Putamen (tissue), 1 donor: Measurements from ENCODE around the gene FZD2.
"Not testable (repeated sequence)": the region's sequence is repeated elsewhere in the genome, so short reads cannot be mapped to it uniquely, and the experiment has no call there.

Experiments
- DNase-seq: peaks from one replicate; pipeline ENCODE4 v3.0.0-alpha.2; 2016; ENCODE audit warnings: low spot score

Gene FZD2

DNA sequence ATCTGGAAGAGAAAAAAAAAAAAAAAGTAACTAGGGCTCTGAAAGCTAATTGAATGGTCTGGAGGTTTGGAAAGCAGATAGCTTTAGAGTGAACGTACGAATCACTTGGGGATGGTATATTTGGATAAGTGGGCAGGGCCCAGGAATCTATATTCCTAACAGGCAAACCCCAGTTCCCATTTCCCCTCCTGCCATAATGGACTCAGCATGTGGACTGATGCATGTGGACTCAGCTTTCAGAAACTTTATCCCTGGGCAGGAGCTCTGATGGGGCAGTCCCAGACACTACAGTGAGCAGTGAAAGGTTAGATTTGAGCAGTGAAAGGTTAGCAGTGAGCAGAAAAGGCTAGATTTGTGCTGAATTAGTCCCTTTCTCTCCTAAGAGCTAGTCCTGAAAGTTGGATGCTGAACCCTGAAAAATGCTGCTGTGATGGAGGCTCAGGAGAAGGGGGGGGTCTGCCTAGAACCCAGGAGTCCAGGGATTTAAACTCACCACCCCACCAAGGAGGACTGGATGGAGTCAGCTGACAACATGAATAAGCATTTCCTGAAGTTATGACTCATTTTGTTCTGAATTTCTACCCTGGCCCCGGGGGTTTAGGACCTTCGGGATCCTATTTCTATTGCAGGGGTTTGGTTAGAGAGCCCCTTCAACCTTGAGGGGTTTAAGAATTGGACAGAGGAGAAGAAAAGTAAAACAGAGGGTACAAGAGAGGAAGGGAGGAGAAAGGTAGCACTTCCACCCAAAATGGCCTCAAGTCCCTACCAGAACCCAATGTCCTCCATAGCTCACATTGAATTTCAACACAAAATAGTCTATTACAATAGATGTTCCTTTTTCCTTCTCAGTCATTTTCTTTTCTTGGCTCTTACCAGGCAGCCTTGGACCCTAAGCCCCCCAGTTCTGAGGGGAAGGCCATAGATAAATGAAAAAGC lies 10.3 kb upstream of the FZD2 start:
- DNase-seq = no peak

DNA sequence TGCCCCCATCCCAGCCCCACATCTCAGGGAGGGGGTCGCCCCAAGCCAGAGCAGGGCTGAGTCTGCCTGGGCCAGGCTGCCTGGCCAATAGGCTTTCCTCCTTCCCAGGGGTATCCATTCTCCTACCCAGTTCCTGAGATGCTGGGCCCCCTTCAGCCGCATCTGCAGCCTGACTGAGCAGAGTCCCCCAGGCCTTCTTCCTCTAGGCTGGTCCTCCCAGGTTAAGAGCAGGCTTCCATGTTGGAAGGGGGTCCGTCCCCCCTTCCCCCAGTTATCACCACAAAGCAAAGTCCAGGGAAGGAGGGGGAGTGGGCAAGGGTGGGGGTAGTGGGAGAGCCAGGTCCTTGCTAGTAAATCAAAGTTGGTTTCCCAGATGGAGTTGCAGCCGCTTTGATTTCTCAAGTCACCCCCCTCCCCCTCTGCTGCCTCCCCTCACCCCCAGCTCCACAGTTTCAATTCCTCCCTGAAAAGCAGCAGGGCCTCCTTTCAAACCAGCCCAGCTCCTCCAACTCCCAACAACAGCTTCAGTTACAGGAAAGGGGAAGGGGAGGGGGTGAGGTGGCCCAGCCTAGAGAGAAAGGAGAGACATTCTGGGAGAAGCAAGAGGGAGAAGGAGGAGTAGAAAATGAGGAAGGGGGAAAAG lies 9.5 kb upstream of the FZD2 start:
- peak; percentile 18 for DNase-seq

DNA sequence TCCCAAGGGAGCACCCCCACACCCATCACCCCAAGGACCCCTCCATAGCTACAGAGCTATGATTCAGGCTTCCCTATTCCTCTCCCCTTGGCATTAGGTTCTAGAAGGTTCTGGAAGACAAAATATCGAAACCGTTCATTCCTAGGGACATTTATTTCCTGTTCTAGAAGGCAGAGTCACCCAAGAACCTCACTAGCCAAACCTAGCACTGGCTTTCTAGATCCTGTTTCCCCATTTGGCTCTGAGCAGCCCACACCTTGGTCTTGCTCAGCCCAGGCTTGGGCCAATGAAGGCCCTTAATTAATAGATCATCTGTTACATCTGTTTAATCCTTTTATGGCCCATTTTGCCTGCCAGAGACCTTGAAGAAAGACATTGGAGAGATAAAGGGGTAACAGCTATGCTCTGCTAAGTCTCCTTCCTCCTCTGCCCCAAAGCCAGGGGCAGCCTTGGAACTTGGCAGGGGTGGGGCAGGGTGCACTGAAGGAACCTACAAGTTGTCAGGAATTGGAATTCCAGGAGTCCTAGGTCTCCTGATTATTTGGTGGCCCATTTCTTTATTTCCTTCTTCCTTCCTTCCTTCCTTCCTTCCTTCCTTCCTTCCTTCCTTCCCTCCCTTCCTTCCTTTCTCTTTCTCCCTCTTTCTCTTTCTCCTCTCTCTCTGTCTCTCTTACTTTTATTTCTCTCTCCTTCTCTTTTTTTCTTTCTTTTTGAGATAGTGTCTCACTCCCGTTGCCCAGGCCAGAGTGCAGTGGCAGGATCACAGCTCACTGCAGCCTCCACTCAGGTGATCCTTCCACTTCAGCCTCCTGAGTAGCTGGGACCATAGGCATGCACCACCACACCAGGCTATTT lies 8.7 kb upstream of the FZD2 start:
- DNase-seq = no peak

DNA sequence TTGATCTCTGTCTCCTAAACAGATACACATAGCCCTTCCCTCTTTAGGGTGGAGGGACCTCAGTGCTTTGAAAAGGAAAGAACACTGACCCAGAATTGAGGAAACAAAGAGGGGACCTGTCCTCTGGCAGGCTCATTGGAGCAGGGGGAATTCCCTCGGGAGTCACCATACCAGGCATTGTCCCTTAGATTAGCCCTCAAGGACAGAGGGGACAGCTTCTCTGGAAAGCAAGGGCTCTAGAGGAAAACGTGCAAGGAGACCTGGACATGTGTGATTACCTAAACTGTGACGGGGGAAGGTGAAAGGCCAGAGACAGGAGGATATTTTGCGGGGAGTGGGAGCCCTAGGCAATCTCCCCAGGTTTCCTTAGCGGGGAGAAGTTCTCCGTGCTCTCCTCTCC lies 7.6 kb upstream of the FZD2 start:
- no peak for DNase-seq

DNA sequence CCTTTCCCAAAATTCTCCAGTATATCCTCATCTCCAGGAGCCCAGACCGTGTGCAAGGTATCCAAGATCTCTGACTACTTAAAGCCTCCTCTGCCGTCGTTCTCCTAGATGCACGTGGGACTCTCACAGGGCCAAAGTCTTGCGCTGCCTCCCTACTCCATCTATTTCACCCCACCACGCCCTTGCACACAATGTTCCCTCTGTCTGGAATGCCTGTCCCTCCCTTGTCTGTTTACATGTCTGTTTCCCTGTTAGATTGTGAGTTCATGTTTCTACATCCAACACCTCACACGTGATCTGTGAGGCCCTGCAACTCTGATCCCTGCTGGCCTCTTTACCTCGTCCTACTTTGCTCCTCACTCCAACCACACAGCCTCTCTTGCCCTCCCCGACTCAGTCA lies 4.9 kb upstream of the FZD2 start:
- no peak for DNase-seq

DNA sequence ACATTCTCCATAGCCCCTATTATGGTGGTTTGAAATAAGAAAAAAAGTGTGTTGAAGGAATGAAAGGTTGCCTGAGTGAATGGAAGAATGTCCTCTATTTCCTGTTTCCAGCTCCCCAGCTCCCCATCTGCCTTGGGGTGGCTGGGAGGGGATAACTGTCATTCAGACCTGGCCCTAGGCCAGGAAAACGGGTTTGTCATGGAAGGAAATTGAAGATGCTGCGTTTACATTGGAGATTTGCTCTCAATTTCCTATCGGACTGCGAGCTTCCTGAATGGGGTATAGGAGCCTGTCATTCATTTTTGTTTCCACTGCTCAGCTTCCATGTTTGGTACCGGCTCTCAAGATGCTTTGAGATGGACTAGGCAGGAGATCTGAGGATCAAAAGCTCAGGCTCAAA lies 2.2 kb upstream of the FZD2 start:
- no peak for DNase-seq

DNA sequence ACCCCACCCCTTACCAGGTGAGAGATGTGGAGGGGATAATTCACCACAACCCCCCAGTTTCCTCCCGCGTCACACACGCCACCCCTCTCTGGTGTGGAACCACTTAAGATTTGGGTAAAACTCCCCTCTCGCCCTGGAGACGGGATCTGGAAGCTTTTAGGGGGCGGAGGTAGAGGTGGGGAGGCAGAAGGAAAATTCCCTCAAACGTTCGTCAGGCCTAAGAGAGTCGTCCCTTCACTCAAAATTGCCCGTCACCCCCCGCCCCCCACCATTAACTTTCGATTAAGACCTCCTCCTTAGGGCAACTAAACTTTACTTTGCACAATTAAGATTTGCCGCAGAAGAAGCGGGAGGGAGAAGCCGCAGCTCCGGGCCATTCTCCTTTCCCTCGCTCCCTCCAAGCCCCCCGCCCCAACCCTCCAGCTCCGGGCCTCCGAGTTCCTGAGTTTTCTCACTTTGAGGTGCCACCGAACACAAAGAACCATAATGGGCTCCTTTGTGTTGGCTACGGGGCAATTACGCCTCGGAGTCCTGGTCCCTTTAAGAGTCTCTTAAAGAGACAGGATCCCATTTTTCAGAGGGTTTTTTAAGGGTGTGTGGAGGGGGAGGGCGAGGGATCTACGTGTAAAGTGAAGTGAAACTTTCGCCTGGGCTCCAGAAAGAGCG lies 985 bp upstream of the FZD2 start:
- no peak for DNase-seq

DNA sequence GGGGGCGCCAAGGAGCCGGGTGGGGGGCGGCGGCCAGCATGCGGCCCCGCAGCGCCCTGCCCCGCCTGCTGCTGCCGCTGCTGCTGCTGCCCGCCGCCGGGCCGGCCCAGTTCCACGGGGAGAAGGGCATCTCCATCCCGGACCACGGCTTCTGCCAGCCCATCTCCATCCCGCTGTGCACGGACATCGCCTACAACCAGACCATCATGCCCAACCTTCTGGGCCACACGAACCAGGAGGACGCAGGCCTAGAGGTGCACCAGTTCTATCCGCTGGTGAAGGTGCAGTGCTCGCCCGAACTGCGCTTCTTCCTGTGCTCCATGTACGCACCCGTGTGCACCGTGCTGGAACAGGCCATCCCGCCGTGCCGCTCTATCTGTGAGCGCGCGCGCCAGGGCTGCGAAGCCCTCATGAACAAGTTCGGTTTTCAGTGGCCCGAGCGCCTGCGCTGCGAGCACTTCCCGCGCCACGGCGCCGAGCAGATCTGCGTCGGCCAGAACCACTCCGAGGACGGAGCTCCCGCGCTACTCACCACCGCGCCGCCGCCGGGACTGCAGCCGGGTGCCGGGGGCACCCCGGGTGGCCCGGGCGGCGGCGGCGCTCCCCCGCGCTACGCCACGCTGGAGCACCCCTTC lies 484 bp downstream of the FZD2 start:
- no peak for DNase-seq

DNA sequence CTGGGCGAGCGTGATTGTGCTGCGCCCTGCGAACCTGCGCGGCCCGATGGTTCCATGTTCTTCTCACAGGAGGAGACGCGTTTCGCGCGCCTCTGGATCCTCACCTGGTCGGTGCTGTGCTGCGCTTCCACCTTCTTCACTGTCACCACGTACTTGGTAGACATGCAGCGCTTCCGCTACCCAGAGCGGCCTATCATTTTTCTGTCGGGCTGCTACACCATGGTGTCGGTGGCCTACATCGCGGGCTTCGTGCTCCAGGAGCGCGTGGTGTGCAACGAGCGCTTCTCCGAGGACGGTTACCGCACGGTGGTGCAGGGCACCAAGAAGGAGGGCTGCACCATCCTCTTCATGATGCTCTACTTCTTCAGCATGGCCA lies 1.0 kb downstream of the FZD2 start:
- no peak for DNase-seq

DNA sequence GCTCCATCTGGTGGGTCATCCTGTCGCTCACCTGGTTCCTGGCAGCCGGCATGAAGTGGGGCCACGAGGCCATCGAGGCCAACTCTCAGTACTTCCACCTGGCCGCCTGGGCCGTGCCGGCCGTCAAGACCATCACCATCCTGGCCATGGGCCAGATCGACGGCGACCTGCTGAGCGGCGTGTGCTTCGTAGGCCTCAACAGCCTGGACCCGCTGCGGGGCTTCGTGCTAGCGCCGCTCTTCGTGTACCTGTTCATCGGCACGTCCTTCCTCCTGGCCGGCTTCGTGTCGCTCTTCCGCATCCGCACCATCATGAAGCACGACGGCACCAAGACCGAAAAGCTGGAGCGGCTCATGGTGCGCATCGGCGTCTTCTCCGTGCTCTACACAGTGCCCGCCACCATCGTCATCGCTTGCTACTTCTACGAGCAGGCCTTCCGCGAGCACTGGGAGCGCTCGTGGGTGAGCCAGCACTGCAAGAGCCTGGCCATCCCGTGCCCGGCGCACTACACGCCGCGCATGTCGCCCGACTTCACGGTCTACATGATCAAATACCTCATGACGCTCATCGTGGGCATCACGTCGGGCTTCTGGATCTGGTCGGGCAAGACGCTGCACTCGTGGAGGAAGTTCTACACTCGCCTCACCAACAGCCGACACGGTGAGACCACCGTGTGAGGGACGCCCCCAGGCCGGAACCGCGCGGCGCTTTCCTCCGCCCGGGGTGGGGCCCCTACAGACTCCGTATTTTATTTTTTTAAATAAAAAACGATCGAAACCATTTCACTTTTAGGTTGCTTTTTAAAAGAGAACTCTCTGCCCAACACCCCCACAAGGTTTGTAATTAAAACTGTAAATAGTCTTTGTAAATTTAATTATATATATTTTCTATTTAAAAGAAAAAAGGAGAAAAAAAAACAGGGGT lies 1.7 kb downstream of the FZD2 start:
- DNase-seq = no peak

DNA sequence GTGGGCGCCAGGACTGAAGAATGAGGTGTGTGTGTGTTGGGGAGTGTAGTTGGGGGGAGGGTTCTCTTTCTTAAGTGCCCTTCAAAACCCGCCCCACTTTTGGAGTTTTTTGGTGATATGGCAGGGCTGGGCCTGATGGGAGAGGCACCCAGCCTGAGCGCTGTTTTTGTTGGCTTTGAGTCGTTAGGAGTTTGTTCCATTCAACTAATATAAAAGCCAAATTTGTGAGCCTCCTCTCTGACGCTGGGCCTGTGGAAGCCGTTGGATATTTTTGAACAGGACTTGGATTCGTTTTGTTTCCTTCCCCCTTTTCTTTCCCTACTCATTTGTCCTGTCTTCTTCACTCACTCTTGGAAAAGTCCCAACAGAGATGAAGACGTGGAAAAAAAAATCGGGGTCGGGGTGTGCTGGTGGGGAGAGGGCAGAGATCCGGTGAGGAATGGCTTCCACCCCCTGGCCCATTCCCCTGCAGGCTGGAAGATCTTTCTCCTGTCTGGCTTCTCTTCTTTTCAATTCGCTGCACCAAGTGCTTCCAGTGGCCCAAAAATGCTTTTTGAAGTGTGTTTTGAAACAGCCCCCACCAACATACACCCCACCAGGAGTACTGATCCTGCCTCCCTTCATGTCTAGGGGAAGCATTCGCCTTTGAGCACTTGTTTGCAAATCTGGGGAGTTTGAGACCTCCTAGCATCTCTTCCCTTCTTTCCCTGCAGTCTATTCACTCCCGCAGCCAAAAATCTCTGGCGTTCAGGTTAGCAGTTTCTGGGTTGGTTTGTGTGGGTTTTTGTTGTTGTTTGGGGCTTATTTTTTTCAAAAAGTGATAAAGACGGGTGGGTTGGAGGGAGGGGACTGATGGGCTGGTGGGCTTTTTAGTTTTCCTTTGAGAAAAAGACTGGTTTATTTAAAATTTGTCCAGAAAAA lies 2.6 kb downstream of the FZD2 start:
- no peak for DNase-seq

DNA sequence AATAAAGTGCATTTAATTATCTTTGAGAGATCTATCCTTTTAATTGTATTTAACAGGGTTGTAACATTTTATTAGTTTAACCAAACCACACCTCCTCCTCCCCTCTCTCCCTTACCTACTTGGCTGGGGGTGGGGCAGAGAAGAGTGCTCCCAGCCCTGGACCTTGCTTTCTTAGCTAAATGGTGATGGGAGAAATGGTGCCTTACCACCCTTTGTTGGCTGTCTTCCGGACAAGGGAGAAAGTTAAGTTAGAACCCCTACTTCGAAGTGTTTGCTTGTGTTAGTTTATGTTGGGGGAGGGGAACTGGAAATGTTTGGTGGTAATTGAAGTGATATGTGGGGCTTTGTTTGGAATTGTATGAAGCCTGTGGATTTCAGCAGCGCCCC lies 3.9 kb downstream of the FZD2 start:
- DNase-seq = no peak

DNA sequence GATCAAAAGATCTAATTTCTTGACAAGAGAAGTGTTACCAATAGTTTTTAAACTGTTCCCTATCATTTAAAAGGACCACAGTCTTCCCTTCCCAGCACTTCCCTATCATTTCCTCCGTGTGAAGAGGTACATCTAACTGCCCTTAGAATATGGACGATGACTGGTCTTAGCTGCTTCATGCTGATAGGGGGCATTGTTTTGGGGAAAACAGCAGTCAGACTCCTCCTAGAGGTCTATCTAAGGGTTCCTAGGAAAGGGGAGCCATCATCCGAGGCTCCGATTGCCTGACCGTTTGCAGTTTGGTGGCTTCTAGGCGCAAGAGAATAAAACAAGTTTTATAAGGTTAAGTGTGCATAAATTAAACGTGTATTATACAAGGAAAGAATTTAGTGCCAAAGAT lies 7.1 kb downstream of the FZD2 start:
- DNase-seq = no peak

DNA sequence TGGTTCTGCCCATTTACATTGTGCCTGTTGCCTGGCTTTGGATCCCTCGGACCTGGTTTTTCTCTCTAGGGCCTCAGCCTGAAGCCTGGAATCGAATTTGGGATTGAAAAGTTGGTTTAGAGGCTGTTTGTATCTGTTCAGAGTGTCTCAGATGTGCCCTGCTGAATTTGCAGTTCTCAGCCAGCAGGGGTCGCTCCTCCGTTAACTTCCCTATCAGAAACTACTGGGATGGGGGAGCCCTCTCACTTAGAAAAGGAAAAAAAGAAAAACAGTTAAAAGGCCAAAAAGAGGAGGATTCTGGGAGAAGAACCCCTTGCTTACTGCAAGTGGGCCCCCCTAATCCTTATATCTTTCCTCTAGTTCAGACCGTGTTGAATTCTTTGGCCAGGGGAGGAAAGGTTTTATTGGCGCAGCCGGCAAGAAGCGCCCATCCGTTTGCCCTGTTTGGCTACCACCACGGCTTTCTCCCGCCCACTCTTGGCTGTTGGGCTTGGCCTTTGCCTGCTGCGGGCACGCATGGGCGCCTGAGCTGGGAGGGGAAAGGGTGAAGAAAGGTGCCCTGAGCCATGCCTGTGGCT lies 8.7 kb downstream of the FZD2 start:
- DNase-seq = no peak

DNA sequence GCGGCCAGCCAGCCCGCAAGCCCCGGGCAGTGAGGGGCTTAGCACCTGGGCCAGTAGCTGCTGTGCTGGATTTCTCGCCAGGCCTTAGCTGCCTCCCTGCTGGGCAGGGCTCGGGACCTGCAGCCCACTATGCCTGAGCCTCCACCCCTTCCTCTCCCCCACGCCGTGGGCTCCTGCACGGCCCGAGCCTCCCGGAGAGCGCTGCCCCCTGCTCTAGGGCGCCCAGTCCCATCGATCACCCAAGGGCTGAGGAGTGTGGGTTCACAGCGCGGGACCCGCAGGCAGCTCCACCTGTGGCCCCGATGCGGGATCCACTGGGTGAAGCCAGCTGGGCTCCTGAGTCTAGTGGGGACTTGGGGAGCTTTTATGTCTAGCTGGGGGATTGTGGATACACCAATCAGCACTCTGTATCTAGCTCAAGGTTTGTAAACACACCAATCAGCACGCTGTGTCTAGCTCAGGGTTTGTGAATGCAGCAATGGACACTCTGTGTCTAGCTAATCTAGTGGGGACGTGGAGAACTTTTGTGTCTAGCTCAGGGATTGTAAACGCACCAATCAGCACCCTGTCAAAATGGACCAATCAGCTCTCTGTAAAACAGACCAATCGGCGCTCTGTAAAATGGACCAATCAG lies 11.1 kb downstream of the FZD2 start:
- not testable (repeated sequence) for DNase-seq

DNA sequence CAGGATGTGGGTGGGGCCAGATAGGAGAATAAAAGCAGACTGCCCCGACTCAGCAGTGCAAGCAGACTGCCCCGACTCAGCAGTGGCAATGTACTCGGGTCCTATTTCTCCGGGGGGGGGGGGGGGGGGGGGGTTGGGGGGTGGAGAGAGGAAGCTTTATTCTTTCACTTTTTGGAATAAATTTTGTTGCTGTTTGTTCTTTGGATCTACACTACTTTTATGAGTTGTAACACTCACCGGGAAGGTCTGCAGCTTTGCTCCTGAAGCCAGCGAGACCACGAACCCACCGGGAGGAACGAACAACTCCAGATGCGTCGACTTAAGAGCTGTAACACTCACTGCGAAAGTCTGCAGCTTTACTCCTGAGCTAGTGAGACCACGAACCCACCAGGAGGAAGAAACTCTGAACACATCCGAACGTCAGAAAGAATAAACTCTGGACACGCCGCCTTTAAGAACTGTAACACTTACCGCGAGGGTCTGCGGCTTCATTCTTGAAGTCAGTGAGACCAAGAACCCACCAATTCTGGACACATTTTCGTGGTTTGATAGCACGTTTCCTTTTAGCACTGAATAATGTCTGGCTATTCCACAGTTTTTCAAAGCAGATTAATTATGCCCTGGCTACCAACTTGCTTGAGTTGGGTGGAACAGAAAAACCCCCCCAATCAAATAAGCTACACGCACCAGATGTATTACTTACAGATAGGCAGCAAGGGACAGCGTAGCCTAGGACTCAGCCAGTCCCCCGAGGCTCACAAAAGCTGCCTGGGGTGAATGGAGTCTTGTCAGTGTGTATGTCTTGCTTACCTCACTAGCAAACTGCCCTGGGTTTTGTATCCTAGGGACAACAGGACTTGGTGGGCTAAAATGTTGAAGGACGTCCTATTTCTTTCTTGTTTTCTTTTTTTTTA lies 11.9 kb downstream of the FZD2 start:
- no peak for DNase-seq

DNA sequence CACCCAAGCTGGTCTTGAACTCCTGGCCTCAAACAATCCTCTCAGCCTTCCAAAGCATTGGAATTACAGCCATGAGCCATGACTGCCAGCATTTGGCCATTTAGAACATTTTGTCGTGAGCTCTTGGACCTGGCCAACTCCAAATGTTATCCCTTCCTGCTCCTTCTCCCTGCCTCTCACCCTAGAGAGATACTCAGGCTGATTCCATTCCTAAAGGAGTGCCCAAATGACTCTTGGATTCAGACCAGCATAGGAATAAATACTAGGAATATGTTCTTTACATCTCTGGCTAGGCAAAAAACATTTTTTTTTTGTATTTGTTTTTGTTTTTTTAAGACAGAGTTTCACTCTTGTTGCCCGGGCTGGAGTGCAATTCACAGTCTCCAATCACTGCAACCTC lies 15.5 kb downstream of the FZD2 start:
- no peak for DNase-seq

DNA sequence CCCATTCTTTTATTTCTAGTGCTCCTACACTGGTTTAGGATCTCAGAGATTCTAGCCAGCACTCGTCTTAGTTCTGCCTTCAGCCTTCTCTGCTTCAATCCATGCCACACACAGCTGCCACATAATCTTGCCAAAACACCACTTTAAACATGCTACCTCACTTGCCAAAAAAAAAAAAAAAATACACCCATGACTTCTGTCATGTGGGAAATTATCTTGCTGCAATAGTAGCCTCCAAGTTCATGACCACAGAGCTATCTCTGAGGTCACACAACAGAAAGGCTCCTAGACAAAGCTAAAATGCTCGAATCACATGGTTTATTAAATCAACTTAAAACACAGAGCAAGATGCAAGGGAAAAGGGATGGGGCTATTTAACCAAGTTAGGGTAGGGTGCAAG lies 18.1 kb downstream of the FZD2 start:
- no peak for DNase-seq
